Stimulated activated CD4-positive, alpha-beta T cell treated with anti-CD3 and anti-CD28 coated beads, TNF-alpha, amount 100 ng/mL, for 1 hour (primary cell): ENCODE data around the gene PACSIN2.
"Not testable (repeated sequence)": the region's sequence is repeated elsewhere in the genome, so short reads cannot be mapped to it uniquely, and the experiment has no call there.

Experiments
- DNase-seq, 3 donors: peaks; one replicate each; pipeline ENCODE4 v3.0.0-alpha.2; 2020; ENCODE audit warnings: low read depth in 3 of 3, low spot score in 1 of 3

The PACSIN2 gene

DNA sequence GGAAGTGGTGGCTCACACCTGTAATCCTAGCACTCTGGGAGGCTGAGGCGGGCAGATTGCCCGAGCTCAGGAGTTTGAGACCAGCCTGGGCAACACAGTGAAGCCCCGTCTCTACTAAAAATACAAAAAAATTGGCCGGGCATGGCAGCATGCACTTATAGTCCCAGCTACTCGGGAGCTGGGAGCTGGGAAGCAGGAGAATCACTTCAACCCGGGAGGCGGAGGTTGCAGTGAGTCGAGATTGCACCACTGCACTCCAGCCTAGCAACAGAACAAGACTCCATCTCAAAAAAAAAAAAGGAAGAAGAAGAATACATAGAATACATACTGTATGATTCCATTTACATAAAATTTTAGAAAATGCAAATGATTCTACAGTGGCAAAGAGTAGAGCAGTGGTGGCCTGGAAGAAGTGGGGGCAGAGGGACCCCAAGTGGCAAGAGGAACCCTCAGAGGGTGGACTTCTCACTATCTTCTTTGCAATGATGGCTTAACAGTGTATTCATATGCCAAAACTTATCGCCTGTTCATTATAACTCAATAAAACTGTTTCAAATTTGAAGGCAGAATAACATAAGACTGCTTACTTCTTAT, 22.0 kb downstream of the PACSIN2 start:
- no peak for DNase-seq

DNA sequence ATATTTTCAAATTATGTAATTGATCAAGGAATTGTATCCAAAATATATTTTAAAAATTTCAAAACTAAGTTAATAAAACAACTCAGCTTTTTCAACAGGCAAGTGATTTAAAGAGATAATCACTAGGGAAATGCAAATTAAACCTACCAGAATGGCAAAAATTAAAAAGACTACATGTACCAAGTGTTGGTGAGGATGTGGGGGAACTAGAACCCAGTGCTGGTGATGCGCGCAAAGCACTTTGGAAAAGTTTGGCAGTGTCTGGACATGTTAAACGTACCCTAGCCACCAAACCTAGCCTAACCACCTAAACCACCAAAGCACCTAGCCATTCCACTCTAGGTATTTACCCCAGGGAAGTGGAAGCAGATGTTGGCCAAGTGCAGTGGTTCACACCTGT, 22.9 kb downstream of the PACSIN2 start:
- no peak for DNase-seq

DNA sequence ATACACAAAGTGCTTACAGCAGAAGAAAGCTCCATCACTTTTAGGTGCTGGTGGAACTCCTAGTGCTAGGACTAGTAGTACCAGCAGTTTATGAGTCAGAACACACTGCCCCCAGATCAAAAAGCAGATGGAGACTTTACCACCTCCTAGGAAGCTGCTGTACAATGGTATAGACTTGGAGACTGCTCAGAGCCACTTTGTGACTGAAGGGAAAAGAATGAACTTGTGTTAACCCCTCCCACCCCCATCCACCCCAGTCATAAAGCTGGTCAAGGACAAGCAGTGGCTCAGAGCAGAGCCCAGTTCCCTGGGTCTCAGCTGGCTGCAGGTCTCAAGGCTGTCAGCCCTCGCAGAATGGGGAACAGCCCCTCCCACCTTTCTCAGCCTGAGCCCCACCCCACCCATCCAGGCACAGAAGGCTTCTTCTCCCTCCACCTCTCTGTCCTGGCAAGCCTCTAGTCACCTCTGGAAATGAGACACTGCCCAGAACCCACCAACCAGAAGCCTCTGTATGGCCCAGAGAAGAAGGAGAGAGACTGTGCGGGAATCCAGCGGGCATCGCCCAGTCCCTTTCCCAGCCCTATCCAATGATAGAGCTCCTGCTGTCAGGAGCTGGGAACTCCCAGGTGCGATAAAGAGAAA, 23.8 kb downstream of the PACSIN2 start:
- no peak for DNase-seq

GRCh38 chr22:42990131-42990838, 24.7 kb downstream of the PACSIN2 start:
- no peak for DNase-seq

GRCh38 chr22:42986115-42986514, 28.8 kb downstream of the PACSIN2 start:
- no peak for DNase-seq

DNA sequence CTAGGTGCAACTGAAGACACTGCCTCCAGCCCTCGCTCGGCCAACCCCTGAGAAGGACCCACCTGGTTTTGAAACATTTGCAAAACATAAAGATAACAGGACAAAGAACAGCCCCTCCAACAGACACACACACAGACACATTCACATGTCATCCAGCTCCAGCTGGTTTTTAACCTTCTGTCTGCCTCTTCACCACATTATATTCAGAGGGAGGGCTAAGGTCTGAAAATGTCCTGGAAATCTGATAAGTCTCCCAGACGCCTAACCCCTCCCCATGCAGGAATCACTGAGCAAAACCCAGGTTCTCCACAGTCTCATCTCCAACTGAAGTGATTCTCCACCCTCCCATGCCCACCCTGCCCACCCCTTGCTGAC, 29.4 kb downstream of the PACSIN2 start:
- DNase-seq, result no peak

GRCh38 chr22:42984814-42985530, 30.0 kb downstream of the PACSIN2 start:
- DNase-seq, result no peak

DNA sequence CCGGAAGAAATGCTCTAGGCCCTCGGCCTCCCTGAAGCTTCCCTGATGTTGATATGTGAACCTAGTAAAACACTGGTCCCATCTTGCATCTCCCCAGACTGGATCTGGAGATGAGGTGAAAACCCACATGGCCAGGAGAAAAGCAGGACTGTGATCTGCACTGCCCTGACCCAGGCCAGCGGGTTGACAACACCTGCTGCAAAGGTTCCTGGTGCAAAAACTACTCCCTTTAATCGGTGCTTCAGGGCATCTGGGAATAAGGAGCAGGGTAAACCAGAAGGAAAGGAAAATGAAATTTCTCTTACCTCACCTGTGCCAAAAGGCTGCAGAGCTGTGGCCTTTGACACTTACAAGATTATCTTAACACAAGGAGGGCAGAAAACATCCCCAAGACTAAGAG, 30.6 kb downstream of the PACSIN2 start:
- no peak for DNase-seq

- DNase-seq, result no peak
Measured at GRCh38 chr22:42983470-42983869, 31.5 kb downstream of the PACSIN2 start.

DNA sequence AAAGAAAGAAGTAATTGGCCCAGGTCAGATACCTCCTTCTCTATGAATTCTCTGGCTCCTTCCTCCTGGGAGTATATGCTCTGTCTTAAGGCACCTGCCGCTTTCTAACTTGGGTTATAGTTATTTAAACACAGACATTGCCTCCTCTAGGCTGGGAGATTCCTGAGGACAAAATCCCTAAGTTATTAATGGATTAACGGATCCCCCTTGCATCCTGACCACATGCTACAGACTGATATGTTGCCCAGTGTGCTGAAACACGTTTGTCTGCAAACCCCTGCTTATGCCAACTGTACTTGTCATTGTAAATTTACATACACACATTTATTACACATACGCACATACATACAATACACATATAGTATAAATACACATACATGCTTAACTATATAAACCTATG, 35.3 kb downstream of the PACSIN2 start:
- no peak for DNase-seq

- no peak for DNase-seq
Measured at GRCh38 chr22:42978453-42979103, 36.4 kb downstream of the PACSIN2 start.

DNA sequence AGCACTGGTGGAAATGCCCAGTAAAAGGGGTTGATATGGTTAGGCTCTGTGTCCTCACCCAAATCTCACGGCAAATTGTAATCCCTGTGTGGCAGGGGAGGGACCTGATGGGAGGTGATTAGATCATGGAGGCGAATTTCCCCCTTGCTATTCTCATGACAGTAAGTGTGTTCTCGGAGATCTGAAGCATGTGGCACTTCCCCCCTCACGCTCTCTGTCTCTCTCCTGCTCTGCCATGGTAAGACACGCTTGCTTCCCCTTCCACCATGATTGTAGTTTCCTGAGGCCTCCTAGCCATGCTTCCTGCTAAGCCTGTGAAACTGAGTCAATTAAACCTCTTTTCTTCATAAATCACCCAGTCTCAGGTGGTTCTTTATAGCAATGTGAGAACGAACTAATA, 37.4 kb downstream of the PACSIN2 start:
- no peak for DNase-seq

DNA sequence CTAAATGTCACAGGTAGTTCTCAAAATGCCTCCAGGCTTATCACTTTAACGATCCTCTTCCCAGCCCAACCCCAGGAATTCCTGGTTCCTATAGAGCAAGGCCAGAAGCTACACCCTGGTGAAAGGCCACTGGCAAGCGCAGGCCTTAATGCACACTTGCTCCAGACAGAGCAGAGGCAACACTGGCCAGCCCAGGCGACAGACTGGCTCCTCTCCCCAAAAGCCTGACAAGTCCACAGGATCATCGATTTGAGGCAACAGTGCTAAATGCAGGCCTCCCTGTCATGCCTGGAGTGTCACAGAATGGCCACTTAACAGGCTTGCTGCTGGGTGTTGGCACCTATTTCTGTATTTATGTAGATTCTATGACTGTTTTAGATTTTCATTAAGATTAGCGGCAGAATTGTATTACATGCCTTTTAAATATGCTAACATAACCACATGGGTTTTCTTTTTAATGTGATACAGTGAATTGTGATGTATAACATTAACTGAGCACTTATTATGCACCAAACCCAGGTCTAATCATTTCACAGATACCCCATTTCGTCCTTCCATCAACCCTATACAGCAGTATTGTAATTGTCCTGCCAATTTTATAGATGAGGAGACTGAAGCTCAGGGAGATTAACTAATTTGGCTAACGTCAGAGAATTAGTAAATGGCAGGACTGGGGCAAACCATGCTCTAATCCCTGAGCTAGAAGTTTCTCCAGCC, 38.6 kb downstream of the PACSIN2 start:
- no peak for DNase-seq

DNA sequence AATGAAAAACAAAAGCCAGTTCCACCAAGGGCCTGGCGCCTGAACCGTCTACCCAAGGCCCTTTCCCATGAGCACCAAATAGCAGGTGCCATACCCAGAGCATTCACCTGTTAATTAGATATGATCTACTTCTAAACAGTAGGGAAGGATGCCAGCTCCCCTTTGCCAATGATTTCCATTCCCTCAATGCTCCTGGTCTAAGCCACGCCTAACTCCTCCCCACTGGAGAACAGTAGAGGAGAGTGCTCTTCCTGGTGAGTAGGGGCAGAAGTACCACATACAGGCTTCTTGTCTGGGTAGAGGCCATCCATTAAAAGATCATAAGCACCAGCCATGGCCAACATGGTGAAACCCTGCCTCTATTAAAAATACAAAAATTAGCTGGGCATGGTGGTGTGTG, 40.7 kb downstream of the PACSIN2 start:
- DNase-seq, result no peak

- no peak for DNase-seq
Measured at GRCh38 chr22:42973536-42973881, 41.4 kb downstream of the PACSIN2 start.

DNA sequence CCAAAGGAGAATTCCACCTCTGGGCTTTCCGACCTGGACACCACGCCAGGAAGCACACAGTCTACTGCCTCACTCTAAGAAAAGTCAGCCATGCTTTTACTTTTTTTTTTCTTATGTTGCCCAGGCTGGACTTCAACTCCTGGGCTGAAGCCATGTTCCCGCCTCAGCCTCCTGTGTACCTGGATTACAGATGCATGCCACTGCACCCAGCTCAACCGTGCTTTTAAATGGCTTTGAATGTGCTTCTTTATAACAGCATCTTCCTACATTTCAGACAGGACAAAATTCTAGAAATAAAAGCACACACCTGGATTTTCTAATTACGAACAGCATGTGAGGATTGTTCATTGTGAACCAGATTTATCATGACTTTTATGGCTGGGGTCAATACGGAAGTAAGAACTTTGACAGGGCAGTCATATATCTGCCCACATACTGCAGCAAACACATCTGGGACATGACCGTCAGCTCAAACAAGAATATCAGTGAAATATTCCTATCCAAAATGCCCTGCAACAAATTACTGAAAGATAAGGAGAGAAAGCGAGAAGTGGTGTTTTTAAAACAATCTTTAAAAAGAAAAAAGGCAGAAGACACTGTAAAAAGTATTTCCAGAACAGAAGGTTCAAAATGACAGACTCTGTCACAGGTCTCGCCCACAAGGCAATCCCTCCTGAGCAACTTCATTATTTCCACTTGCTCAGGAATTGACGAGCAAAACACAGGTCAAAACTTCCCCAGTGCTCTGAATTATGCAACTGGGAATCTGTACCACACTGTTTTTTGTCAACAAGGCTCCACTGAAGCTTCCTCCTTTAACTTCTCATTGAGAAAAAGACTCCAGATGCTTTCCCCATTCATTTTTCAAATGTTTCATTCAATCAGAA, 42.1 kb downstream of the PACSIN2 start:
- DNase-seq, result no peak

- not testable (repeated sequence) for DNase-seq
Measured at GRCh38 chr22:42971473-42971860, 43.5 kb downstream of the PACSIN2 start.

DNA sequence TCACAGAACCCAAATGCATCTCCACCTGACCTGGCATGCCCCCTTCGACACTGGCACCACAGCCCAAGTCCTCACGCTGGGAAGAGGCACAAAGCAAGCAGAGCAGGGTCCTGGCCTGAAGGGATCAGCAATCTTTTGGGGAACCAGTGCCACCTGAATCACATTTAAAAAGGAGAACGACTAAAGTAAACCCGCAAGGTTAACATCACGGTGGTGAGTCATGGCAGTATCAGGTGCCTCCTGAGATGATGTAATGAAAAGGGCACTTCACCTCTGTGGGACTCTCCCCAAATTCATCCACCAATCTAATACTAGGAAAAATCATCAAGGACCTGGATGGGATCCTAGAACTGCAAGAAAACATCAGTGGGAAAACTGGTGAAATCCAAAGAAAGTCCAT, 44.9 kb downstream of the PACSIN2 start:
- DNase-seq, result no peak

- DNase-seq, result no peak
Measured at GRCh38 chr22:42969348-42969975, 45.5 kb downstream of the PACSIN2 start.

- DNase-seq, result no peak
Measured at GRCh38 chr22:42967933-42968332, 47.0 kb downstream of the PACSIN2 start.
